Sigmoid colon (tissue), 7 donors: ENCODE measurements around the gene SPANXA1. TPM values are rescaled to one million over a fixed set of nuclear protein-coding genes. Genes with fewer than 3 reads are reported as not detected.
"Not testable (repeated sequence)": the region's sequence is repeated elsewhere in the genome, so short reads cannot be mapped to it uniquely, and the experiment has no call there.

Experiments used
- DNase-seq: peaks from one replicate; pipeline ENCODE4 v3.0.0-alpha.2; 2019
- H3K27ac ChIP-seq, 4 donors: fragments of 200-600 bp; sonication (generic); one replicate each; pipeline ENCODE4 v1.5.1; 2016 to 2019; ENCODE audit warnings: mild to moderate bottlenecking in 1 of 4
- H3K27me3 ChIP-seq, 3 donors: fragments of 200-600 bp; sonication (generic); one replicate each; pipeline ENCODE4 v1.5.1; 2019; ENCODE audit warnings: mild to moderate bottlenecking in 1 of 3
- H3K36me3 ChIP-seq, 4 donors: fragments of 200-600 bp; sonication (generic); one replicate each; pipeline ENCODE4 v1.5.1; 2016 to 2019
- H3K4me1 ChIP-seq, 4 donors: fragments of 200-600 bp; sonication (generic); one replicate each; pipeline ENCODE4 v1.5.1; 2017 to 2019
- H3K4me3 ChIP-seq, 4 donors: fragments of 200-600 bp; sonication (generic); one replicate each; pipeline ENCODE4 v1.5.1; 2017 to 2019; ENCODE audit warnings: mild to moderate bottlenecking in 2 of 4, moderate library complexity in 1 of 4
- H3K9me3 ChIP-seq, 4 donors: fragments of 200-600 bp in 3 of 4; sonication (generic) in 3 of 4; one replicate each; pipeline versions ENCODE4 v1.5.1 to v1.6.1; 2013 to 2019
- EP300 ChIP-seq, 4 donors: sonication (generic); formaldehyde crosslinking; IDR thresholded peaks; one replicate each; pipeline ENCODE4 v1.6.1; 2017; ENCODE audit warnings: antibody characterized with exemption in 4 of 4
- POLR2A ChIP-seq, 2 donors: fragments of 450-650 bp; IDR thresholded peaks; one replicate each; pipeline ENCODE4 v1.6.1; 2016; ENCODE audit warnings: antibody characterized with exemption in 2 of 2, mild to moderate bottlenecking in 2 of 2, moderate library complexity in 2 of 2
- POLR2AphosphoS5 ChIP-seq, 4 donors: sonication (generic); formaldehyde crosslinking; IDR thresholded peaks; one replicate each; pipeline ENCODE4 v1.6.1; 2017; ENCODE audit warnings: antibody characterized with exemption in 4 of 4
- WGBS, 2 donors: extraction: QIAGEN DNeasy Blood & Tissue Kit; methylation state at CpG; one replicate each; pipeline ENCODE4 v1.1.7; 2013; 5-methylcytosine and 5-hydroxymethylcytosine counted together
- intact Hi-C: fragments of 100-400 bp; cut with DNase I; formaldehyde crosslinking; loops from one replicate; pipeline ENCODE4 v1.15.1; 2023
- polyA plus RNA-seq, 3 donors: library from polyadenylated mRNA; stranded (reverse); fragments of 200-250 nt; gene quantifications; one replicate each; pipeline ENCODE4 v1.2.3, GENCODE V29; 2013
- total RNA-seq, 4 donors: library from RNA; depleted of rRNA; stranded (reverse); fragments of >200 nt; gene quantifications; one replicate each; pipeline ENCODE4 v1.1.0, GENCODE V29; 2016
- TF ChIP-seq, protein P1 (sequence below), 4 experiments: fragments of 450-650 bp in 3 of 4; fragments of 200-600 bp in 1 of 4; IDR thresholded peaks; one replicate each; pipeline ENCODE4 v1.5.1; 2016 to 2019; ENCODE audit warnings: antibody characterized with exemption in 4 of 4, mild to moderate bottlenecking in 3 of 4, moderate library complexity in 2 of 4
- donor health status: healthy with polysubstance abuse.
- donor health status: Bipolar disorder and iron deficiency.
- donor health status: healthy.

The SPANXA1 gene, protein sequence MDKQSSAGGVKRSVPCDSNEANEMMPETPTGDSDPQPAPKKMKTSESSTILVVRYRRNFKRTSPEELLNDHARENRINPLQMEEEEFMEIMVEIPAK
- total RNA-seq (not detected), polyA plus RNA-seq (not detected)

DNA sequence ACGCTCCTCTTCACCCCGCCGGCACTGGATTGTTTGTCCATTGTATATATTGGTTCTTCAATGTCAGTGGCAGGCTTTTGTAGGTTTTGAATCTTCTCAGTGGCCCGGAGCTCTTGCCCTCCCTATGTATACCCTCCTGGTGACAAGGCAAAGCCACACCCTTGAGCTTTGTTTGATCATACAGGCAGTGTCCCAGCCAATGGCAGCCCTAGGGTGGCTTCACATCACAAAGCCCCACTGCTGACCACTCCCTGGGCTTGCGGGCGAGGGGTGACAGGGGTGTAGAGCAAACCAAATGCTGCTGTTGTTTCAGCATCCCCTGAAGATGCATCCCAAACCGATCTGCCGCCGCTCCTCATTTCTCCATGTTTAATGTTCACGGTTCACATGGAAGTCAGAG lies at the start of gene SPANXA1:
Gene SPANXA1 (minus strand): TSS at position 101 of the 400 bp plus-strand sequence. CDS start 60 bp downstream, at position 41.
- H3K27me3 ChIP-seq, H3K4me3 ChIP-seq, H3K4me1 ChIP-seq, H3K27ac ChIP-seq, DNase-seq, H3K9me3 ChIP-seq, H3K36me3 ChIP-seq, intact Hi-C loops: not testable (repeated sequence)
- WGBS, 2 donors = no CpG with 5 or more reads among the region's 10 CpGs

DNA sequence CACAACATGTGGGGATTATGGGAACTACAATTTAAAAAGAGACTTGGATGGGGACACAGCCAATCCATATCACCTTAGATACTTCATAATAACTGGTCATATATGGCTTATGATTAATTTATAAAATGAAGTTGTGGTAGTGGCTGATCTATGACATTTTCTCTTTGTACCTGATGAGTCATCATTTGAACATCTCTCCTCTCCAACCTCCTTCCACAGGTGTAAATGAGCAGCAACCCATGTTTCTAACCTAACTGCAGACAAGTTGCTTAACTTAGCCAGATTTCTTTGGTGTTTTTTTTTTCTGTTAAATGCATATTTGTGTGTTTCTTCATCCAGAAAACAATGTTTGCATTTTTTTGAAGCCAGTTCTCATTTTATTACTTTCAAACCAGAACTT lies 47.6 kb upstream of the SPANXA1 start:
- Histone ChIP-seq H3K4me3 (no peak overlapping the region), H3K27ac (no peak overlapping the region), H3K36me3 (no peaks in the 10 kb centered on the region), H3K9me3 (no peaks in the 10 kb centered on the region), H3K27me3 (no peaks in the 10 kb centered on the region), H3K4me1 (no peaks in the 10 kb centered on the region)
- intact Hi-C loops = no loop called here
- TF ChIP-seq EP300 (IDR thresholded peaks at IDR 0.05) = no peak
- no peak for TF ChIP-seq POLR2A (IDR thresholded peaks at IDR 0.05)
- TF ChIP-seq, protein P1, sequence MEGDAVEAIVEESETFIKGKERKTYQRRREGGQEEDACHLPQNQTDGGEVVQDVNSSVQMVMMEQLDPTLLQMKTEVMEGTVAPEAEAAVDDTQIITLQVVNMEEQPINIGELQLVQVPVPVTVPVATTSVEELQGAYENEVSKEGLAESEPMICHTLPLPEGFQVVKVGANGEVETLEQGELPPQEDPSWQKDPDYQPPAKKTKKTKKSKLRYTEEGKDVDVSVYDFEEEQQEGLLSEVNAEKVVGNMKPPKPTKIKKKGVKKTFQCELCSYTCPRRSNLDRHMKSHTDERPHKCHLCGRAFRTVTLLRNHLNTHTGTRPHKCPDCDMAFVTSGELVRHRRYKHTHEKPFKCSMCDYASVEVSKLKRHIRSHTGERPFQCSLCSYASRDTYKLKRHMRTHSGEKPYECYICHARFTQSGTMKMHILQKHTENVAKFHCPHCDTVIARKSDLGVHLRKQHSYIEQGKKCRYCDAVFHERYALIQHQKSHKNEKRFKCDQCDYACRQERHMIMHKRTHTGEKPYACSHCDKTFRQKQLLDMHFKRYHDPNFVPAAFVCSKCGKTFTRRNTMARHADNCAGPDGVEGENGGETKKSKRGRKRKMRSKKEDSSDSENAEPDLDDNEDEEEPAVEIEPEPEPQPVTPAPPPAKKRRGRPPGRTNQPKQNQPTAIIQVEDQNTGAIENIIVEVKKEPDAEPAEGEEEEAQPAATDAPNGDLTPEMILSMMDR (IDR thresholded peaks at IDR 0.05) = no peak
- no peak for TF ChIP-seq POLR2AphosphoS5 (IDR thresholded peaks at IDR 0.05)
- no peak for DNase-seq

DNA sequence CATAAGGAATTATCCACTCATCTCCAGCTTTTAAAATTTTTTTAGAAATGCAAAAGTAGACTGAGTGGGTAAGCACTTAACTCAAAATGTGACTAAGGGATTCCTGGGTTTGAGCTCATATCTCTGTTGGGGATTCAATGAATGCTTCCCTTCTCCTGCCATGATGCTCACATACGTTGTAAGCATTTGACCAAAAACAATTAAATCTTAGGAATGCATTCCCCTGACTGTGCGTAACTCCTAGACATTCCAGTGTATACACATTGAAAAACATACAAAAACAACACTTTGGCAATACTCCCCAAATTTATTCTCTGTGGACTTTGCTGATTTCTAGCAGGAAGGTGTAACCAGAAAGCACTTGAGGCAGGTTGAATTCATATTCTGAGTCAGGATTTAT lies 34.8 kb upstream of the SPANXA1 start:
- H3K27me3 ChIP-seq = no peaks in the 10 kb centered on the region
- no peak for DNase-seq
- H3K36me3 ChIP-seq = no peaks in the 10 kb centered on the region

DNA sequence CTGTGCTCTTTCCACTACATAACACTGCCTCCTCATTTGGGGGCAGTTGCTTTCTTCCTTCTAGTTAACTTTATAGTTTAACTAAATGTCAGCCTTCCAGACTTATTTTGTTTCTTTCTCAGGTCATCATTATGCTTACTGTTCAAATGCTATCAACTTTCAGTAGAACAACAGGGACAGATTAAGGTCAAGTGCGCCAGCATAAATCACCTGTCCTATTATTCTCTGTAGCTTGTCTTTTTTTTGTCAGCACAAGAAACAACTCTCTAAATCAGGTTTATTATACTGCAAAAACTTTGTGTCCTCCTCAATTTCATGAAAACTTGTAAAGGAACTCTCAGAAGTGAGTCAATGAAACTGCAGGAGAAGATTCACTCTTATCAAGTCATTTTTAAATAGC lies 24.6 kb upstream of the SPANXA1 start:
- Histone ChIP-seq H3K27me3 (no peaks in the 10 kb centered on the region), H3K4me3 (no peak overlapping the region), H3K9me3 (no peaks in the 10 kb centered on the region), H3K4me1 (no peaks in the 10 kb centered on the region), H3K36me3 (no peaks in the 10 kb centered on the region), H3K27ac (no peak overlapping the region)
- no peak for DNase-seq
- intact Hi-C loops = no loop called here
- no peak for TF ChIP-seq EP300 (IDR thresholded peaks at IDR 0.05)
- no peak for TF ChIP-seq POLR2AphosphoS5 (IDR thresholded peaks at IDR 0.05)
- TF ChIP-seq POLR2A (IDR thresholded peaks at IDR 0.05) = no peak
- TF ChIP-seq, protein P1 (IDR thresholded peaks at IDR 0.05) = no peak
- WGBS, 2 donors = 91 to 95% methylated on average over 1 of the region's 1 CpG

More for the DNA sequence above, 34.8 kb upstream of the SPANXA1 start:
- intact Hi-C loops = no loop called here
- WGBS, 2 donors = 61 to 65% methylated on average over 2 of the region's 2 CpGs
- Histone ChIP-seq H3K4me3 (no peak overlapping the region), H3K27ac (no peak overlapping the region), H3K4me1 (no peaks in the 10 kb centered on the region), H3K9me3 (no peaks in the 10 kb centered on the region)
- TF ChIP-seq, protein P1 (IDR thresholded peaks at IDR 0.05) = no peak
- TF ChIP-seq EP300 (IDR thresholded peaks at IDR 0.05) (no peak), POLR2AphosphoS5 (IDR thresholded peaks at IDR 0.05) (no peak), POLR2A (IDR thresholded peaks at IDR 0.05) (no peak)

DNA sequence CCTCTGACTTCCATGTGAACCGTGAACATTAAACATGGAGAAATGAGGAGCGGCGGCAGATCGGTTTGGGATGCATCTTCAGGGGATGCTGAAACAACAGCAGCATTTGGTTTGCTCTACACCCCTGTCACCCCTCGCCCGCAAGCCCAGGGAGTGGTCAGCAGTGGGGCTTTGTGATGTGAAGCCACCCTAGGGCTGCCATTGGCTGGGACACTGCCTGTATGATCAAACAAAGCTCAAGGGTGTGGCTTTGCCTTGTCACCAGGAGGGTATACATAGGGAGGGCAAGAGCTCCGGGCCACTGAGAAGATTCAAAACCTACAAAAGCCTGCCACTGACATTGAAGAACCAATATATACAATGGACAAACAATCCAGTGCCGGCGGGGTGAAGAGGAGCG lies 4.9 kb upstream of the SPANXA1 start, which contains the start of gene SPANXA2:
Gene SPANXA2 (plus strand): TSS at position 301 of the 400 bp plus-strand sequence. CDS start 60 bp downstream, at position 361.
- no CpG with 5 or more reads among the region's 10 CpGs for WGBS, 2 donors
- DNase-seq, H3K4me3 ChIP-seq, H3K9me3 ChIP-seq, H3K27ac ChIP-seq, H3K4me1 ChIP-seq, H3K36me3 ChIP-seq, intact Hi-C loops, H3K27me3 ChIP-seq: not testable (repeated sequence)

DNA sequence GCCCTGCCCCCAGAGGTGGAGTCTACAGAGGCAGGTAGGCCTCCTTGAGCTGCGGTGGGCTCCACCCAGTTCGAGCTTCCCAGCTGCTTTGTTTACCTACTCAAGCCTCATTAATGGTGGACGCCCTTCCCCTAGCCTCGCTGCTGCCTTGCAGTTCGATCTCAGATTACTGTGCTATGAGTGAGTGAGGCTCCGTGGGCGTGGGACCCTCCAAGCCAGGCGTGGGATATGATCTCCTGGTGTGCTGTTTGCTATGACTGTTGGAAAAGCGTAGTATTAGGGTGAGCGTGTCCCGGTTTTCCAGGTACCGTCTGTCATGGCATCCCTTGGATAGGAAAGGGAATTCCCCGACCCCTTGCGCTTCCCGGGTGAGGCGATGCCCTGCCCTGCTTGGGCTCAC lies 42.0 kb downstream of the SPANXA1 start:
- intact Hi-C loops, H3K9me3 ChIP-seq, H3K27me3 ChIP-seq, DNase-seq, H3K36me3 ChIP-seq, H3K27ac ChIP-seq, H3K4me3 ChIP-seq, H3K4me1 ChIP-seq: not testable (repeated sequence)
- WGBS, 2 donors = 80 to 90% methylated on average over 5 to 8 of the region's 16 CpGs

Other genes starting within 250 kb of the SPANXA1 start
- not detected for gene SPANXA2, start 5.0 kb upstream of the SPANXA1 start, total RNA-seq
- gene SPANXA2, start 5.0 kb upstream of the SPANXA1 start, polyA plus RNA-seq = not detected
- gene SPANXD, start 114.0 kb upstream of the SPANXA1 start, total RNA-seq = not detected
- not detected for gene SPANXD, start 114.0 kb upstream of the SPANXA1 start, polyA plus RNA-seq